ENCODE results near the gene VSIG8.

VSIG8 gene

DNA sequence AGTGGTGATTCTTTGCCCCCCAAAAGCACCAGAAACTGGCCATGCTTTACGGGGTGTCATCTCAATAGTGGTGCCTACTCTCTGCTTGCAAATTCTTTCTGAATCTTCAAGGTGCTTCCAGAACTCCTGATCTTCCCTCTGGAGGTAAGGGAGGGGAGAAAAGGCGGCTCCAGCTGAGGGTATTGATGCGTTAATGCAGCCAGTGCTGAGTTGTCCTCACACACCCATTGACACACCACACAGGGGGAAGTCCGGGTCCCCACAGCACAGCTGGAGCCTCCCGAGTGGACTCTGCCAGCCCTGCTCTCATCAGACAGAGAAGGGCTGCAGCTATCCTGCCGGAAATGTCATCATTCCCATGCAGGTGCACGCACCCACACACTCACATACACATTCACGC is 1.2 kb downstream of the VSIG8 start:
- Histone ChIP-seq H2AFZ (ENCODE audit: low read depth, low read length) (no peak overlapping the region), H3K4me1 (ENCODE audit: insufficient read depth, low read length) (no peaks in the 10 kb centered on the region), H3K27me3 (ENCODE audit: insufficient read depth, low read length) (peaks cover 39% of the 10 kb centered on the region), H3K36me3 (ENCODE audit: insufficient read depth, low read length) (no peaks in the 10 kb centered on the region), H3K4me3 (ENCODE audit: low read length) (no peak overlapping the region), H3K9me3 (ENCODE audit: low read length) (no peaks in the 10 kb centered on the region)

DNA sequence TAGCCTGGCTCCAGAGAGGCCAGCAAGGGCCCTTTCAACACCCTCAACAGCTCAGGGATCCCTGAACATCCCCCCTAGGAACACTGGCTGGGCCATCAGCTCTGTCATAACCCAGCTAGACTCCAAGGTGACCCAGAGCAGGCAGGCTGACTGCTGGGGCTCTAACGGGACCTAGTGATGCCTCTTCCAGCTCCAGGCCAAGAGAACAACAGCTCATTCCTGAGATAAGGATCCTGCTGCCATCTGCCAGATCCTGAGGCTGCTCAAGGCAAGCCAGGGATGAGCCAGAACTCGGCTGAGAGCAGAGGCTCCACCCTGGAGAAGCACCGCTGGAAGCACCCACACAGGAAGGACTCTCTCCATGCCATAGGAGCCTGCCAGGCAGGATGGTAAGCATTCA is 2.0 kb downstream of the VSIG8 start:
- H3K9me3 ChIP-seq (ENCODE audit: low read length), result no peaks in the 10 kb centered on the region

DNA sequence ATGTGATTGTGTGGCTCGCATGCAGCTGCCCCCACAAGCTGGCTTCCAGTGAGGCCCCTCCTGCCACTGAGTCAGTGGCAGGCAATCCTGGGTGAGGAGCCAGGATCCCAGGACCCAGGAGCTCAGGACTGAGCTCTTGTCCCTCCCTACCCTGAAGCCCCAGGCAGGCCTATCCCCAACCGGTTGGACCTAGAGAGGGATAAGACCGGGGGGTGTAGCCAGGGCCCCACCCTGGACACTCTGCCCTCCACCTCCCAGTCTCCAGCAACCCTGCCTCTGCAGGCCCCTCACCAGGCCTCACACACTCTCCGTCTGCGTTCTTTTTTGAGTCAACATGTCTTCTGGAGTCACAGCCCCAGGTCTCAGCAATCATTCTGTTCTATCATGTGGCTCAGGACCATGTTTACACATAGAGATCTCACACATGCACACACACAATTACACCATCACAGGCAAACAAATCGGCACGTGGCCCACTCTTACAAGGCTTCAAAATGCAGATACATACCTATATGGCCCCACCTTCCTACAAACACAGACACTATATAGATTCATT is 2.6 kb downstream of the VSIG8 start:
- peaks cover 47% of the 10 kb centered on the region for H3K27me3 ChIP-seq (ENCODE audit: insufficient read depth, low read length)
- H2AFZ ChIP-seq (ENCODE audit: low read depth, low read length), result no peak overlapping the region
- H3K9me3 ChIP-seq (ENCODE audit: low read length), result no peaks in the 10 kb centered on the region
- H3K4me1 ChIP-seq (ENCODE audit: insufficient read depth, low read length), result no peaks in the 10 kb centered on the region
- no peaks in the 10 kb centered on the region for H3K36me3 ChIP-seq (ENCODE audit: insufficient read depth, low read length)
- H3K4me3 ChIP-seq (ENCODE audit: low read length), result no peak overlapping the region

More for the DNA sequence above, 2.0 kb downstream of the VSIG8 start:
- no peaks in the 10 kb centered on the region for H3K4me1 ChIP-seq (ENCODE audit: insufficient read depth, low read length)
- no peak overlapping the region for H2AFZ ChIP-seq (ENCODE audit: low read depth, low read length)
- H3K27me3 ChIP-seq (ENCODE audit: insufficient read depth, low read length), result peaks cover 42% of the 10 kb centered on the region
- H3K36me3 ChIP-seq (ENCODE audit: insufficient read depth, low read length), result no peaks in the 10 kb centered on the region
- H3K4me3 ChIP-seq (ENCODE audit: low read length), result no peak overlapping the region

DNA sequence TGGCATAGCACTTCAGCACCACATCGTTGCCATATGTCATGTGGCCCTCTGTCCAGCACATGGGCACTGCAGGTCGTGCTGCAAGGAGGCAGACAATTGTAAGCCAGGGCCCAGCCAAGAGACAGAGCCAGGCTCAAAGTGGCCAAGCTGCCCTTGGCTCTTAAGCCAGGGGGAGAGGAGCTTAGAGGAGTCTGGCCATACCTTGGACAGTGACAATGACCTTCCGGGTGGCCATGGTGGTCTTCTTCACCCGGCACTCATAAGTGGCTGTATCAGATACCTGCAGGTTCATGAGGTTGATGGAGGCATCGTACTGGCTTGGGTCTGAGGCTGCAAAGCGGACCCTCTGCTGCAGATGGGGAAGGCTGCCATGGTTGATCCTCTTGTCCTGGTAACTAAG is 4.6 kb downstream of the VSIG8 start:
- Histone ChIP-seq H3K4me1 (ENCODE audit: insufficient read depth, low read length) (peaks cover 7% of the 10 kb centered on the region), H2AFZ (ENCODE audit: low read depth, low read length) (no peak overlapping the region), H3K9me3 (ENCODE audit: low read length) (no peaks in the 10 kb centered on the region), H3K4me3 (ENCODE audit: low read length) (no peak overlapping the region), H3K27me3 (ENCODE audit: insufficient read depth, low read length) (peaks cover 64% of the 10 kb centered on the region), H3K36me3 (ENCODE audit: insufficient read depth, low read length) (no peaks in the 10 kb centered on the region)

DNA sequence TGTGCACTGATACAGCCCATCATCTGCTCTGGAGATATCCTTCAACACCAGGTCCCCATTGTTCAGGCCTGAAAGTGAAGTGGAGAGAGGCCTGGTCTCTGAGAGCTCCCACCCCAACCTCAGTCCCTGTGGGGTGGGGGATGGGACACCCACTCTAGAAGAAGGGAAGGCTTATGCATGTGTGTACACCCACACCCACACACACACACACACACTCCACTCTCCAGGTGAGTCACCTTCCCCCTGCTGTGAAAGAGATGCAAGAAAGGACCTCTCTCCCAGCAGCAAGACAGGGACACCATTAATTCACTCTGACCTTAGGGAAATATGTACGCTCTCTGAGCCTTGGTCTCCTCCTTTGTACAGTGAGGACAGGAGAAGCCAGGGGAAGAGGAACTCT is 5.9 kb downstream of the VSIG8 start:
- Histone ChIP-seq H3K36me3 (ENCODE audit: insufficient read depth, low read length) (no peaks in the 10 kb centered on the region), H3K4me3 (ENCODE audit: low read length) (no peak overlapping the region), H3K27me3 (ENCODE audit: insufficient read depth, low read length) (peaks cover 60% of the 10 kb centered on the region), H2AFZ (ENCODE audit: low read depth, low read length) (no peak overlapping the region), H3K4me1 (ENCODE audit: insufficient read depth, low read length) (peaks cover 7% of the 10 kb centered on the region), H3K9me3 (ENCODE audit: low read length) (no peaks in the 10 kb centered on the region)

DNA sequence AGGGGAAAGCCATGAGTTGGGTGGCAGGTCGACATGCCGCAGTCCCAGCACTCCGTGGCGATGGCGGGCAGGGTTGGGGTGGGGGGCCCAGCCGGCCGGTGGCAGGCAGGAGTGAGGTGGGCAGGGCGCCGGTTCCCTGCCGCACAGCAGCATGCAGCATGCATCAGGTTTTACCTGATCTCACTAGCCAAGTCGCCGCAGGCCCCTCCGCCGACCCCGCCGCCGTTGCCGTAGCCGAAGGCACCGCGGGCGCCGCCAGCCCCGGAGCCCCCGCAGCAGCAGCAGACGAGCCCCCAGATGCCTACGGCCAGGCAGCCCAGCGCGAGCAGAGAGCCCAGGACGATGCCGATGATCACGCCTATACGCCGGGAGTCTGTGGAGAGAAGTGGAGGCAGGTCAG is 6.7 kb downstream of the VSIG8 start:
- H3K27me3 ChIP-seq (ENCODE audit: insufficient read depth, low read length), result peaks cover 51% of the 10 kb centered on the region

DNA sequence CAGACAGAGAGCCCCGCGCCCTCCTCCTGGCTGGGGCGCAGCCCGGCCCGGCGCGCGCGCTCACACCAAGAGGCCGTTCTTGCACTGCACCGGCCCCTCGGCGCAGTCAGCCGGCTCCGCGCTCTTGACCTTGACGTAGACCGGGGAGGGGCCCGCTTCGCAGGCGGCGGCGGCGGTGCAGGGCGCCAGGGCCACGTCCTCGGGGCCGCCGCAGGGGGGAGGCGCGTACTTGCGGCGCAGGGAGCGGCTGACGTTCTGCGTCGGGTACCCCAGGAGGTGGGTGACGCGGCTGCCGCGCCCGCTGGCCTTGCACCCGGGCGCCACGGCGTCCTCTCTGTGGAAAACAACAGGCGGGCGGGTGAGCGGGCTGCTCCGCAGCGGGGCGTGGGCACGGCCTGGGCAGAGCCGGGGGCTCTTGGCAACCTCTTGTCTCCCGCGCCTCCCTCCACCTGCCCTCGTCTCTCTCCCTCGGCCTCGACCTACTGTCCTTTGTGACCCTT is 7.7 kb downstream of the VSIG8 start:
- H2AFZ ChIP-seq (ENCODE audit: low read depth, low read length), result peak overlapping the region; percentile 80
- no peaks in the 10 kb centered on the region for H3K9me3 ChIP-seq (ENCODE audit: low read length)
- peaks cover 7% of the 10 kb centered on the region for H3K4me1 ChIP-seq (ENCODE audit: insufficient read depth, low read length)
- H3K4me3 ChIP-seq (ENCODE audit: low read length), result peak overlapping the region; percentile 37
- H3K36me3 ChIP-seq (ENCODE audit: insufficient read depth, low read length), result no peaks in the 10 kb centered on the region
- peaks cover 44% of the 10 kb centered on the region for H3K27me3 ChIP-seq (ENCODE audit: insufficient read depth, low read length)

More for the DNA sequence above, 6.7 kb downstream of the VSIG8 start:
- no peaks in the 10 kb centered on the region for H3K9me3 ChIP-seq (ENCODE audit: low read length)
- H3K36me3 ChIP-seq (ENCODE audit: insufficient read depth, low read length), result no peaks in the 10 kb centered on the region
- no peak overlapping the region for H2AFZ ChIP-seq (ENCODE audit: low read depth, low read length)
- H3K4me1 ChIP-seq (ENCODE audit: insufficient read depth, low read length), result peaks cover 7% of the 10 kb centered on the region
- H3K4me3 ChIP-seq (ENCODE audit: low read length), result no peak overlapping the region

DNA sequence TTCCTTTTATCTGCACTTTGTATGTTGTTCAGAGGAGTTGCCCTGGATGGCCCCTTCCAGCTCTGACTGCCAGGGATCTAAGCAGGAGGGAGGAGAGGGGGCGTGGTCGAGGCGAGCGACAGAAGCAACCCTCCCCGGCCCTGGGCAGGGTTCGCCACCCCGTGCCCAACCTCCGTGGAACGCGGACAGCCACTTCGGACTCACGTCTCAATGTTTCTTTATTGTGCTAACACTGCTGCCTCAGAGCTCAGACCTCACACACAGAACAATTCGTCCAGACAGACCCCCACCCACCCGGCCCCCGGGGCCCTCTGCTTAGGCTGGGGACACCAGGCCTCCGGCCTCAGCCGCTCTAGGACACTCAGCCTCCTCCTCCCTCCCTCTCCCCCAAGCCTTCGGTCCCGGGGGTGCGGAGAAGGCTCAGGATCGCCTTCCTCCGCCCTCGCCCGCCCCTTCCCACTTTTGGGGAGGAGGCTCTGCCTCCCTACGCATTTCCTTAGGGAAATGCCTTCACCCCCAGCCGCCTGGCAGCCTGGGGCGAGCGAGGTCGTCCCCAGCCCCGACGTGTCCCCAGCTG is 8.3 kb downstream of the VSIG8 start:
- no peaks in the 10 kb centered on the region for H3K36me3 ChIP-seq (ENCODE audit: insufficient read depth, low read length)
- peak overlapping the region; percentile 37 for H3K4me3 ChIP-seq (ENCODE audit: low read length)
- H3K4me1 ChIP-seq (ENCODE audit: insufficient read depth, low read length), result peaks cover 7% of the 10 kb centered on the region
- no peaks in the 10 kb centered on the region for H3K9me3 ChIP-seq (ENCODE audit: low read length)
- H2AFZ ChIP-seq (ENCODE audit: low read depth, low read length), result peak overlapping the region; percentile 80
- peaks cover 44% of the 10 kb centered on the region for H3K27me3 ChIP-seq (ENCODE audit: insufficient read depth, low read length)

DNA sequence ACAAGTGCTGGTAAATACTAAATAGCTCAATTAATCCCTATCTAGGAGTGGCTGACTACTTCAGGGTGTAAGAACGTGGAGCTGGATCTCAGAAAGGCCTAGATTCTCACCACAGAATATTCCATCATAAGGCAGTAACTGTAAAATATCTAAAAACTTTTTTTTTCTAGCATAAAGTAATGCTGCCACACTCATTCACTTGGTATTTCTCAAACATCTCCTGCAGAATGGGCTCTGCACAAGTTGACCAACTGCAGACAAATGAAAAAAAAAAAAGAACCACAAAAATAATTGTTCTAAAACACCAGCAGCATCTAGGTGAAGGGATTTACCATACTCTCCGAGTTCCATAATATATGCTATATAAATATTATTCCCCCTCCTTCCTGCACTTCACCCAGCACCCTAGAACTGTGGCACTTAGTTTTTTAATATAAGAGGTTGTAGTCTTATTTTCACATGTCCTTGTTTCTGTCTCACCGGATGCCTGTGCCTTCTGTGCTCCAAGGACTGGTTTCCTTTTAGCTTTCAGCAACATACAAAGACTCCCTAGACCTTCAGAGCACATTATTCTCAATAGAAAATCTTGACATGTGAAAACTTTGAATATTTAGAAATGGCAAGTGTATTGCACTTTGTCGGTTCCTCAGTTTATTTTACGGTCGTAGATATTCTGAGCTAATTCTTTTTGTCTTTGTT is 8.9 kb downstream of the VSIG8 start:
- Histone ChIP-seq H3K4me1 (ENCODE audit: insufficient read depth, low read length) (peaks cover 7% of the 10 kb centered on the region), H3K36me3 (ENCODE audit: insufficient read depth, low read length) (no peaks in the 10 kb centered on the region), H2AFZ (ENCODE audit: low read depth, low read length) (peak overlapping the region; percentile 80), H3K4me3 (ENCODE audit: low read length) (peak overlapping the region; percentile 18), H3K9me3 (ENCODE audit: low read length) (no peaks in the 10 kb centered on the region), H3K27me3 (ENCODE audit: insufficient read depth, low read length) (peaks cover 41% of the 10 kb centered on the region)

DNA sequence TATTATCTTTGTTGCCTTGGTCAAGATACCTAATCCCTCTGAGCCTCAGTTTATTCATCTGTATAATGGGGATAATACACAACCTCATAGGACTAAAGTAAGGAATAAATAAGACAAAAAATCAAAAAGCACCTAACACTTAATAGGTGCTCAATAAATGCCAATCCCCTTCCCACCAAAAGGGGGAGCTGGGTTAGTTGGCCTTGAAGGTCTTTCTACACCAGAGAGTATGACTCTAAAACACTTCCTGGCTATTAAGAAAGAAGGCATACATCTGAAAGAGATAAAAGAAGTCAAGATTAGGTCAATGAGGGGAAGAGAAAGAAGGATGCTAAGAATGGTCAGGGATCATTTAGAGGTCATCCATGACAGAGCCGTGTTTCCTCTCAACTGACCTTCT is 11.1 kb downstream of the VSIG8 start:
- H3K27me3 ChIP-seq (ENCODE audit: insufficient read depth, low read length), result peaks cover 38% of the 10 kb centered on the region
- H3K9me3 ChIP-seq (ENCODE audit: low read length), result no peaks in the 10 kb centered on the region
- H2AFZ ChIP-seq (ENCODE audit: low read depth, low read length), result no peak overlapping the region
- peaks cover 7% of the 10 kb centered on the region for H3K4me1 ChIP-seq (ENCODE audit: insufficient read depth, low read length)
- no peaks in the 10 kb centered on the region for H3K36me3 ChIP-seq (ENCODE audit: insufficient read depth, low read length)
- no peak overlapping the region for H3K4me3 ChIP-seq (ENCODE audit: low read length)

DNA sequence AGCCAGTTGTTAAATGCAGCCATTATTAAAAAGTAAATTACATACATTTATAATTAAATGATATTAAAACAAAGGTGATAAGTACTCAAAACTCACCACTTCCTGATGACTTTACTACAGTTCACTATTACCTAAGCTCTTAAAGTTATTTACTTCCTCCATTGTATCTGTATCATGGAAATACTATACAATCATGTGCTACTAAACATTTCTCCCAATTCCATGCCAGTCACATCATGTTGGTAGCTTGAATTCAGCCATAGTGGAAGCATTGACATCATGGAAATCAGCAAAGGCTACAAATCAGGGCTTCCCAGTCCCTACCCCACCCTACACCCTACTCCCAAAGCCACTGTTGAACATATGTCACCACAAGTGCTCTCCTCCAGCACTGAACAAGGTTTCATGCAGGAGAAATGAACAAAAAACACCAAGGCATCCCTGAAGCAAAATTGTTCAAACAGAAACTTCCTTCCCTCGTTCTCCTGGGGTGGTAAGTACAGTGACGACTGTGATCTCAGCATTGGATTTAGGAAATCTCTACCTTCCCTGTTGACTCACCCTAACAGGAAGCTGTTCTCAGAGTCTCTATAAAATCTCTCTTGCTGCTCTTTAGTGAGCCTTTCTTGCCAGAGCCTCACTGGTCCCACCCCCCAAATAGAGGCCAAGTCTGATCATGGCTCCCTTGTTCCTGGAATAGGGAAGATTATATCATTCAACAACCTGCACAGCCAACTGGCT is 12.7 kb downstream of the VSIG8 start:
- peaks cover 34% of the 10 kb centered on the region for H3K27me3 ChIP-seq (ENCODE audit: insufficient read depth, low read length)

DNA sequence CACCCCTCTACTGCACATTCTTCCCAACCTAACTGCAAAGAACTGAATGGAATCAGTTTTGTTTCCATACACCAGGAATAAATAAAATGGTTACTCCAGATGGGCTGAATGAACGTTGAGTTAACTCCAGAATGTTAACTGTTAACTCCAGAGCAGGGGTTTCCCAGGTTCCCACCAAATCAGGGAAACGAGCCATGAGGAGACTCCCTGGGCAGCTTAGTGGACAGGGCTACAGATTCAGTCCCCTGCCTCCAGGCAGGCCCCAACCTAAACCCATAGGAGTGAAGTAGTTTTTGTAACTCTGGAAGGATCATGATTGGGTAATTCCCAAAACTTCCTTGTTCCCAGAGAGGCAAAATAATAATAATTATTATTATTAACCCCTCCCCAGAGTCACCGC is 14.1 kb downstream of the VSIG8 start:
- H3K9me3 ChIP-seq (ENCODE audit: low read length), result no peaks in the 10 kb centered on the region
- H3K27me3 ChIP-seq (ENCODE audit: insufficient read depth, low read length), result peaks cover 25% of the 10 kb centered on the region
- no peaks in the 10 kb centered on the region for H3K4me1 ChIP-seq (ENCODE audit: insufficient read depth, low read length)
- H3K4me3 ChIP-seq (ENCODE audit: low read length), result no peak overlapping the region
- H2AFZ ChIP-seq (ENCODE audit: low read depth, low read length), result no peak overlapping the region
- no peaks in the 10 kb centered on the region for H3K36me3 ChIP-seq (ENCODE audit: insufficient read depth, low read length)

More for the DNA sequence above, 12.7 kb downstream of the VSIG8 start:
- Histone ChIP-seq H3K36me3 (ENCODE audit: insufficient read depth, low read length) (no peaks in the 10 kb centered on the region), H3K4me1 (ENCODE audit: insufficient read depth, low read length) (peaks cover 7% of the 10 kb centered on the region), H2AFZ (ENCODE audit: low read depth, low read length) (no peak overlapping the region), H3K4me3 (ENCODE audit: low read length) (no peak overlapping the region), H3K9me3 (ENCODE audit: low read length) (no peaks in the 10 kb centered on the region)

DNA sequence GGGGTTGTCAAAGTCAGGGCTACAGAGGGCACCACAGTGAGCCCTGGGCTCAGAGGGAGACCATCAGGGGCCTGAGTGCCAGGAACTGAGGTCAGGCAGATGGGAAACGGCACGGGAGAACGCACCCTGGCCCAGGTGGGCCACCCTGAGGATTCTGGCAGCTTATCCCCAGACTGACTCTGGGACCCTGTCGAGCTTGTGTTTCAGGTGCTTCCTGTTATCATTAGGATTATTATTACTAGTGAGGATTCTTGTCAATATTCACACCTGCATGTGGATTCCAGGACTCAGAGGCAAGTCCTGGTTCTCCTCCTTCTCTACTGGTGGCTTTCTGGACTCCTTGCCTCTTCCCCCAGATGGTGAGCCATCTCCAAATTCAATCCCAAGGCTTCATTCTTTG is 15.2 kb downstream of the VSIG8 start:
- H3K9me3 ChIP-seq (ENCODE audit: low read length), result no peaks in the 10 kb centered on the region
- no peak overlapping the region for H3K4me3 ChIP-seq (ENCODE audit: low read length)
- no peak overlapping the region for H2AFZ ChIP-seq (ENCODE audit: low read depth, low read length)

More for the DNA sequence above, 15.2 kb downstream of the VSIG8 start:
- H3K4me1 ChIP-seq (ENCODE audit: insufficient read depth, low read length), result no peaks in the 10 kb centered on the region
- no peaks in the 10 kb centered on the region for H3K36me3 ChIP-seq (ENCODE audit: insufficient read depth, low read length)
- peaks cover 19% of the 10 kb centered on the region for H3K27me3 ChIP-seq (ENCODE audit: insufficient read depth, low read length)

Data from neuron (in vitro differentiated cells).